Fibroblast of the aortic adventitia (primary cell): ENCODE measurements around the gene NUP54. TPM values are rescaled to one million over a fixed set of nuclear protein-coding genes. Genes with fewer than 3 reads are reported as not detected.

ENCODE experiments used
- DNase-seq: peaks from one replicate; pipeline ENCODE4 v3.0.0-alpha.2; 2010; ENCODE audit warnings: low read depth
- H3K4me3 ChIP-seq: 2 replicates; pipeline ENCODE4 v1.5.1; 2011; ENCODE audit warnings: low read depth, mild to moderate bottlenecking, control low read depth, low read length, moderate library complexity
- total RNA-seq: library from RNA; depleted of rRNA; stranded (reverse); fragments of >200 nt; gene quantifications from 2 replicates; pipeline ENCODE4 v1.2.3, GENCODE V29; 2012; ENCODE audit warnings: low replicate concordance
- TF ChIP-seq, protein P1 (sequence below): IDR thresholded peaks from 2 replicates; pipeline ENCODE4 v1.5.1; 2011; ENCODE audit warnings: mild to moderate bottlenecking, low read length, control low read depth, inconsistent platforms; ENCODE audit not compliant: insufficient read depth

Gene NUP54
- total RNA-seq, 1 donor, result 64.4 TPM

DNA sequence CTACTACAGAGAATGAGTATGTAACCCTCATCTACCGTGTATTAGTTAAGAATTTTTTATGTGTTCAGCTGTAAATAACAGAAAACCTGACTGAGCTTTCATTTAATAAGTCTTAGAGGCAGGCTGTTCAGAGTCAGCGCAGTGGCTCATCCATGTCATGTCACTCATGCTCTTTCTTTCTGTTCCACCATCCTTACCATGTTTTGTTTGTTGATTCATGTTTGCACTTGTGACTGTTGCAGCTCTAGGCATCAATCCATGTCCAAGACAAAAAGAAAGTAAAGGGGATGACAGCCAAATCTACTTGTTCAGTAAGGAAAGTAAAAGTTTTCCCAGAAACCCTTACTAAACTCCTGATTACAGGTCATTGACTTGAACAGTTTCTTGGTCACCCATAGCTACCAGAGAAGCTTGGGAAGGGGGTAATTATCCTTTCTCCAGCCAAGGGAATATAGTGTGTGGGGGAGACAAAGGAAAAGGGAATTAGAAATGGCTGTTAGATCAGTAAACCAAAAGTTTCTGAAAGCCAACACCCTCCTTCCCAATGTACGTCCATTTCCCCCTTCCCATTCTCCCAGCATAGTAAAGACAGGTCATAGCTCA lies 64.7 kb downstream of the NUP54 start:
- TF ChIP-seq, protein P1, sequence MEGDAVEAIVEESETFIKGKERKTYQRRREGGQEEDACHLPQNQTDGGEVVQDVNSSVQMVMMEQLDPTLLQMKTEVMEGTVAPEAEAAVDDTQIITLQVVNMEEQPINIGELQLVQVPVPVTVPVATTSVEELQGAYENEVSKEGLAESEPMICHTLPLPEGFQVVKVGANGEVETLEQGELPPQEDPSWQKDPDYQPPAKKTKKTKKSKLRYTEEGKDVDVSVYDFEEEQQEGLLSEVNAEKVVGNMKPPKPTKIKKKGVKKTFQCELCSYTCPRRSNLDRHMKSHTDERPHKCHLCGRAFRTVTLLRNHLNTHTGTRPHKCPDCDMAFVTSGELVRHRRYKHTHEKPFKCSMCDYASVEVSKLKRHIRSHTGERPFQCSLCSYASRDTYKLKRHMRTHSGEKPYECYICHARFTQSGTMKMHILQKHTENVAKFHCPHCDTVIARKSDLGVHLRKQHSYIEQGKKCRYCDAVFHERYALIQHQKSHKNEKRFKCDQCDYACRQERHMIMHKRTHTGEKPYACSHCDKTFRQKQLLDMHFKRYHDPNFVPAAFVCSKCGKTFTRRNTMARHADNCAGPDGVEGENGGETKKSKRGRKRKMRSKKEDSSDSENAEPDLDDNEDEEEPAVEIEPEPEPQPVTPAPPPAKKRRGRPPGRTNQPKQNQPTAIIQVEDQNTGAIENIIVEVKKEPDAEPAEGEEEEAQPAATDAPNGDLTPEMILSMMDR, result no peak
- H3K4me3 ChIP-seq, result no peak overlapping the region
- DNase-seq, result no peak

DNA sequence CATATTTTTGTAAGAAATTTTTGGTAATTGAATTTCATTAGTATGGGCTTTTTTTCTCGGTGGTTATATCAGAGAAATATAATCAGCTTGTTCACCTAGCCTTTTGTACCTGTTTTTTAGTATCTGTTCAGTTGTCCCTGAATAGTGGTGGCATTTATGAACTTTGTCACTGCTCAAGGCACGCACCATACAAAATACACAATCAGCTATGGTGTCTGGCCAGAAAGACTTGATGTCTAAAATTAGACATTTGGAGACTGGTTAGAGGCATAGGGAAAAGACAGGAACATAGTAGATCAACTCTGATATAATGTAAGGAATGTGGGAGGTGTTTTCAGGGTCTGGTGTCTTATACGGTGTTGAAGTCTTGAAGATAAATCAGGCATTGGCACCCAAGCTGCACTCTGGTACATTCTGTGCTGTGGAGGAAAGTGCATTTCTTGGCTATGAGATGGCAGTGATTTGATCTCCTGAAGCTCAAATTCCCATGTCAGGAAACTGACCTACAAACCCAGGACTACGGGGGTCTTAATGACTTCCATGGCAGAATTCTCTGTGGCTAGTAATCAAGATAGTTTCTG lies 70.1 kb downstream of the NUP54 start:
- H3K4me3 ChIP-seq, result no peak overlapping the region
- TF ChIP-seq, protein P1, result no peak
- no peak for DNase-seq

- DNase-seq, result no peak
- H3K4me3 ChIP-seq, result no peak overlapping the region
- TF ChIP-seq, protein P1, result no peak
Observed at GRCh38 chr4:76074993-76075600, 73.1 kb downstream of the NUP54 start.

DNA sequence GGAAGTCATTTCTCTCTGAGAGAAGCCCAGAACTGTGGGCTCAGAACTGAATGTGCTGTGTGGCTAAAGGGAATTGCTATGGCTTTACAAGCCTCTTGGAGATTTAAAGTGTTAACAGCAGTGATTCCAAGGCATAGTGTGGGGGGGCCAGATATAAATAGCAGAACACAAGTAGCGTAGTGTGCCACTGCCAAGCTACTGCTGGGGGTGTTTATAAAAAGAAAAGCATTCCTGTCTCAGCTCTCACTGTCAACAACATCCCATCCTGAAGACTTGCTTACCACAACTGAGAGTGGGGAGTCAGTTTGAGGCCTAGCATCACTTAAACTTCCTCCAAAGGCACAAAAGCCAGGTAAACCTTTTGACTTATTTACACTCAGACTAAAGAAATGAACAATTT lies 73.7 kb downstream of the NUP54 start, which contains the start of gene ART3:
ART3 (plus strand) TSS at position 242 of the 400 bp plus-strand sequence. CDS start 1,181 bp downstream, outside the sequence.
- no peak within 1 kb of the TSS for H3K4me3 ChIP-seq
- TF ChIP-seq, protein P1, result no peak
- no peak for DNase-seq

- H3K4me3 ChIP-seq, result no peak overlapping the region
- TF ChIP-seq, protein P1, result no peak
- DNase-seq, result no peak
Observed at GRCh38 chr4:76072760-76073159, 75.4 kb downstream of the NUP54 start.

GRCh38 chr4:76067652-76068286 lies 80.4 kb downstream of the NUP54 start:
- H3K4me3 ChIP-seq, result no peak overlapping the region
- DNase-seq, result peak; percentile 84
- TF ChIP-seq, protein P1, result peak; percentile 87
